DMS153 treated with DMSO at 0.1 percent for 48 hours (cell line): ENCODE data around the gene DBH.
A peak's percentile ranks its signal among the peaks of the same experiment; 100 is the strongest.

Source experiments
- DNase-seq: peaks from one replicate; lab custom pipeline; 2025; ENCODE audit not compliant: unreplicated experiment; lab: John Stamatoyannopoulos, UW

Gene DBH

DNA sequence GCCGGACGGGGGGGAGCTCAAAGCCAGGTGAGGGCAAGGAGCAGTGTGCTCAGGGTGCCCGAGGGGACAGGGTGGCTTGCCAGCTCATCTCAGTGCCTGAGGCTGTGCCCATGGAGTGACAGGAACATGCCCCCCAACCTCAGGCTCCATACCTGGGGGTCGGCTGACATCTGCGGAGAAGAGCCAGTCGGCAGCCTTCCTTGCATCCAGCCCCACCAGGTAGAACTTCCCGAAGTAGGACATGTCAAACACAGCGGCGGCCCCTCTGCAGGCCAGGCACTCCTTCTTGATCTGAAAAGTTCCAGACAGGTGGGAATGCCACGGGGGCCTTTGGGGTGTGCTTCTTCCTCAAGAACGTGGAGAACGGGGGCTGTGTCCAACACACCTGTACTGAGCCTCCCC is 59.9 kb downstream of the DBH start:
- no peak for DNase-seq

- DNase-seq = no peak
These were observed 63.4 kb downstream of the DBH start for GRCh38 chr9:133699546-133699945.

DNA sequence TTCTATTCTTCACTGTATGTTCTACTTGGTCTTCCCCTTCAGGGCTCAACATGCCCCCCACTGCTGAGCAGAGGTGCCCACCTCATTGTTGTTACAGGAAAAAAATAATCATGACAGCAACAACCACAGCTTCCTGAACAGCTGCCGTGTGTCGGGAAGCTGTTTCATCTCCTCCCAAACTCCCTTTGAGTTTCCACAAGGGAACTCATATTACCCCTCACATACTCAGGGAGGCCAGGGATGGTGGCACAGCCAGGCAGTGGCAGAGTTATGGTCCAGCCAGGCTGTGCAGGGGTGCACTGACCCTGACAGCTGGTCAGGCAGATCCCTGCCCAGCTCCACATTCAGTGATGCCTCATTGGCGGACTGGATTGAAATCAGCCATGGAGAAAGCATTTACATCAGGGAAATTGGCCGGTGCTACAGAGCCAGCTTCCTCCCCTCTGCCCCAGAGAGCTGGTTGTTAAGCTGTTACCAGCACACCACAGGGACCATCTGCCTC is 64.7 kb downstream of the DBH start:
- no peak for DNase-seq

- no peak for DNase-seq
These were observed 65.3 kb downstream of the DBH start for GRCh38 chr9:133701321-133701980.

DNA sequence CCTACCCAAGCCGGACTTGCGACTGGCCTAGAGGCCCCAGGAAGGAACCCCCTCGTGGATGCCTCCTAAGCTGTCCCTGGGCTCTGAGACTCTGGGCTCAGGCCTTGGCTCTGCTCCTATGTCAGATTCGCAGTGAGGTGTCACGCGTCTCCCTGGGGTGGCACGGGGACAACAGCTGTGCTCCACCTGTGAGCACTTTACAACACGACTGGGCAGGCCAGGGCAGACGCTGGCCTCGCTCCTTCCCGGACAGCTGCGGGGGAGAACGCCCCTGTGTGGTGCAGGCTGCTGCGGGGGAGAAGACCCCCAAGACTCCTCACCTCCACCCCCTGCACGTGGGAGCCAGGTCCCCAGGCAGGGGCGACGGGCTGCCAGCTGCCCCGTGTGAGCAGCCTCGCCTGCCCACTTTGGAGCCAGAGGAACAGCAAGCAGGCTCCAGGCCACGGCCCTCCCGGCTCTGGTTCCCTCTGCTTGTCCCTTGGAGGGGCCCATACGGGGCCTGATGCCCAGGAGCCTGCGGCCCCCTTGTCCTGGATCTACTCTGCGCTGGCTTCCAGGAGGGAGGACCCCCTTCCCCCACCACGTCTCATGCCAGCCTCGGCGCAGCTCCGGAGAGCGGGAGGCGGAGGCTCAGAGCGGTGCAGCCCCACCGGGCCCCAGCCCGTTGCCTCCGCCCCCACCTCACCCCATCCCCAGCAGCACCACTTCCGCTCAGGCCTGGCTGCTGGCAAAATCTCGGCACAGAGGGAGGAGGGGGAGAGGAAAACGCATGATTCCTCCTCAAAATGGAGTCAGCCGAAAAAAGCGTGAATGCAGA is 66.0 kb downstream of the DBH start:
- peak; percentile 32 for DNase-seq

DNA sequence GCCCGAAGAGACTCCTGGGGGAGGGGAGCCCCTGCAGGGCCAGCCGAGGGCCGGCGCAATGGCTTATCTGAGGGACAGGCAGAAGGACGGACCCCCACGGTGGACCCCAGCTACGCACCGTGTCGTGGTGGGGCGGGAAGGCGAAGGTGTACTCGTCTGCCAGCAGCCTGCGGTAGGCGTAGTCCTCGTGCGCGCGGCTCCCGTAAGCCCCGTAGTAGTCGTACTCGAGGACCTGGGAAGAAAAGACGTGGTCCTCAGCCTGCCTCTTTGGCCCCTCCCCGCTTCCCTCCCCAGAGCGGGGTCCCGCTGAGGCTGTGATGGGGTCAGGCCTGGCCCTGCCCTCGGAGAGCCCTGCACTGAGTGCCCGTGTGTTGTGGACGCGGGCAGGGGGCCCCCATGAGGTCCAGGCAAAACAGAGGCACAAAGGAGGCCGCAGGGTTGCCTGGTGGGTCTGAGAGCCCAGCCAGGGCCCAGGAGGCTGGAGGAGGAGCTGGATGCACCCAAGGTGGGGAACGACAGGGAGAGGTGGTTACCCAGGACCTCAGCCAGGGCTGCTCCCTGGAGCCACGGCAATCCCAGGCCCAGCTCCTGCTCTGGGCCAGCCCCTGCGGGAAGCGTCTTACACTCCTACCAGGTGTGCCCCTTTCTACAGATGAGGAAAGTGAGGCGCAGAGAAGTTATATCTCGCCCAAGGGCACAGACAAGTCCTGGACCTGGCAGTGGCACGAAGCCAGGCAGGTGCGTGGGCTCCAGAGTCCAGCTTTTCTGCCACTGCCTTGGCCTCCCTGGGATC is 66.8 kb downstream of the DBH start:
- DNase-seq = peak; percentile 46

GRCh38 chr9:133703591-133704399 is 67.6 kb downstream of the DBH start:
- no peak for DNase-seq

DNA sequence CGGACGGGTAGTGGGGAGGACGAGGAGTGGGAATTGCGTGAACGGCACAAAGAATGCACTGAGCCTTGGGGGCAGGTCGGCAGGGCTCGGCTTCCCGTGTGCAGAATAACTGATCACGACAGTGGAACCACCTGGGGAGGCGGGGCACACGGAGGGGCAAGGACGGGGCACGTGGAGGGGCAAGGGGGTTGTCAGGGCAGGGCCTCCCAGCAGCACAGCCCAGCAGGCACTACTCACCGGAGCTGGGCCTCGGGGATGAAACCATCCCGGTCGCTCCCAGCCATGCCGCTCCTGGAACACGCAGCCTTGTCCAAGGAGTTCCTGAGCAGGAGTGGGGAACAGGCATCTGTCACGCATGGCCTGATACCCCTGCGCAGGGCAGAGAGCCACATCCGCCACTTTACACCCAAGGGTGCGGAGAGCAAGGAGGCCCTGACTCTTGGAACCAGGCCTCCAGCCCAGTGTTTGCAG is 68.6 kb downstream of the DBH start:
- DNase-seq = no peak

- no peak for DNase-seq
These were observed 69.4 kb downstream of the DBH start for GRCh38 chr9:133705576-133705975.

DNA sequence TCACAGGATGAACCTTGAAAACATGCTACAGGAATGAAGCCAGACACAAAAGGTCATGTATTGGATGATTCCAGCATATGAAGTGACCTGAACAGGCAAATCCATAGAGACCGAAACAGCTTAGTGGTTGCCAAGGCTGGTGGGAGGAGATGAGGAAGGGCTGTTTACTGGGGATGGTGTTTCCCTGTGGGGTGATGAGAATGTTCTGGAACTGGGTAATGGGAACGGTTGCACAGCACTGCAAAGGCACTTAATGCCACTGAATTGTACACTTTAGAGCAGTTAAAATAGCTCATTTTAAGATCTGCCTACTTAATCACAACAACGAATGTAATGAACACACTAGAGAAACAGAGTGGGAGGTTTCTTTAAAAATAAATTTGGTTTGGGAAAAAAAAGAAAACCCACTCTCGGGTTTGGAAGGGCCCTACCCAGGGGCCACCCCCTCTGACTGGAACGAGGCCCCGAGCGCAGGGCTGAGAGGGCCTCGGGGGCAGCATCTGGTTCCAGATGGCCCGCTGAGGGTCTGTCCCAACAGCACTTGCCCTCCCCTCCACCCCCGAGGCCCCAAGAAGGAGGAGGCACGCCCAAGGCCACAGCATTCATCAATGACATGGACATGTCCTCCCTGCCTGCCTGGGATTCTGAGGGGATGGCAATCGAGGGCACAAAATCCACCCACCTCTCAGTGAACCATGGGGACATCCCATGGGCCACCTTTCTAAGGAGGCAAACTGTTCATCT is 70.3 kb downstream of the DBH start:
- DNase-seq = no peak

- DNase-seq = no peak
These were observed 71.1 kb downstream of the DBH start for GRCh38 chr9:133707065-133707762.

- DNase-seq = no peak
These were observed 71.6 kb downstream of the DBH start for GRCh38 chr9:133707763-133708245.

DNA sequence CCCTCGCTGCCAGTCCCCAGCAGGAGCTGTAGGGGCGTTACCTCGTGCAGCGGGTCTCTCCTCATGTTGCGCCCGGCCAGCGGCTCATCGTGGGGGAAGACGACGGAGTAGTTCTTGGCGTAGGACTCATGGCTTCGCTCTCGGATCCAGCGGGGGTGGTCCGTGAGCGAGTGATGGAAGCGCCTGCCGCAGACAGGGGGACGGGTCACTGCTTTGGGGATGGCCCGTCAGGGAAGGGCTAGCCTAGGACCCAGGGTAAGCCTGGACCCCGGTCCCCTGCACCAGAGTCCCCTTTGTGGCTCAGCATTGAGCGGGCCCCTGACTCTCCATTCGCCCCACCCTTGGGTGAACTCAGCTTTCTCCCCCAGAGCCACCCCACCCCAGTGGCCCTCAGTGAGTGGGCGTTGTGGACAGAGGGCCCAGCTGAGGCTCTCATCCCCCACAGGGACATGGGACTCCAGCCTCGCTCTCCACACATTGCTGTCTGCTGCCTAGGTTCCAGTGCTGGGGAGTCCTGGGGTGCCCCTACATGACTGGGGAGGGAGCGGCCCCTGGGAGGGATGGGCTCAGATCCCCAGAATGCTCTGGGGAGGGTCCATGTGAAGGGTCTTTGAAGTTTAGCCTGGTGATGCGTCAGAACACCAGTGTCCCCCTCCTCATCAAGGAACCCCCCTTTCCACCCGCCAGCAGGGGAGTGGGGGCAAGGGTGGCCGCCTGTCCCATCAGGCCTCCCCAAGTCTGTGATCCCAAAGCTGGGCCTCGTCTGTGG is 72.3 kb downstream of the DBH start:
- DNase-seq = no peak
